ENCODE measurements around the gene SP2. TPM values are rescaled to one million over a fixed set of nuclear protein-coding genes. Genes with fewer than 3 reads are reported as not detected.

SP2 gene
- total RNA-seq, 1 experiment from 2014 or later: 25.6 TPM

- H3K9me3 ChIP-seq (ENCODE audit: control insufficient read depth, insufficient read depth, low read depth, low read length): no peaks in the 10 kb centered on the region
- ATAC-seq (no peak), DNase-seq (ENCODE audit: low read depth, low spot score) (no peak)
- no TSS peak for BruUV-seq (replicated peaks)
- CTCF ChIA-PET: interaction anchor here (0.7 to 1.3 kb wide), 2 partner anchors 19 to 25 kb away, joined by 3 read pairs; no protein-coding TSS in a partner anchor
- POLR2A ChIA-PET: no interaction called here
- TF ChIP-seq REST (IDR thresholded peaks at IDR 0.05; ENCODE audit: insufficient read depth in 1 of 2, low read depth in 2 of 2, low read length in 1 of 2) (no peak), TCF7L2 (IDR thresholded peaks at IDR 0.05; ENCODE audit: low read depth, low read length) (no peak), POLR2AphosphoS5 (IDR thresholded peaks at IDR 0.05; ENCODE audit: low read depth, low read length) (no peak), SIN3A (IDR thresholded peaks at IDR 0.05; ENCODE audit: borderline replicate concordance, insufficient read depth, low read depth, low read length) (no peak)
- TF ChIP-seq, protein P1, sequence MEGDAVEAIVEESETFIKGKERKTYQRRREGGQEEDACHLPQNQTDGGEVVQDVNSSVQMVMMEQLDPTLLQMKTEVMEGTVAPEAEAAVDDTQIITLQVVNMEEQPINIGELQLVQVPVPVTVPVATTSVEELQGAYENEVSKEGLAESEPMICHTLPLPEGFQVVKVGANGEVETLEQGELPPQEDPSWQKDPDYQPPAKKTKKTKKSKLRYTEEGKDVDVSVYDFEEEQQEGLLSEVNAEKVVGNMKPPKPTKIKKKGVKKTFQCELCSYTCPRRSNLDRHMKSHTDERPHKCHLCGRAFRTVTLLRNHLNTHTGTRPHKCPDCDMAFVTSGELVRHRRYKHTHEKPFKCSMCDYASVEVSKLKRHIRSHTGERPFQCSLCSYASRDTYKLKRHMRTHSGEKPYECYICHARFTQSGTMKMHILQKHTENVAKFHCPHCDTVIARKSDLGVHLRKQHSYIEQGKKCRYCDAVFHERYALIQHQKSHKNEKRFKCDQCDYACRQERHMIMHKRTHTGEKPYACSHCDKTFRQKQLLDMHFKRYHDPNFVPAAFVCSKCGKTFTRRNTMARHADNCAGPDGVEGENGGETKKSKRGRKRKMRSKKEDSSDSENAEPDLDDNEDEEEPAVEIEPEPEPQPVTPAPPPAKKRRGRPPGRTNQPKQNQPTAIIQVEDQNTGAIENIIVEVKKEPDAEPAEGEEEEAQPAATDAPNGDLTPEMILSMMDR (IDR thresholded peaks at IDR 0.05): no peak
- H3K27me3 ChIP-seq (ENCODE audit: control insufficient read depth, insufficient read depth, low read length): no peaks in the 10 kb centered on the region
- H3K36me3 ChIP-seq (ENCODE audit: control insufficient read depth, insufficient read depth, low read length): no peaks in the 10 kb centered on the region
- H3K4me3 ChIP-seq (ENCODE audit: low read depth in 2 of 2, low read length in 2 of 2): no peak overlapping the region
- in situ Hi-C loops (cut with HindIII; ENCODE audit: low pct_unique_long_range_greater_than_20kb, low sequenced_read_pairs): no loop called here
- H3K4me1 ChIP-seq (ENCODE audit: control insufficient read depth, insufficient read depth, low read length): peaks cover 10% of the 10 kb centered on the region
- H3K27ac ChIP-seq (ENCODE audit: low read length): no peak overlapping the region
- intact Hi-C loops (cut with micrococcal nuclease; ENCODE audit: unreplicated experiment): no loop called here
Measured at GRCh38 chr17:47864791-47865216, 31.2 kb upstream of the SP2 start.

DNA sequence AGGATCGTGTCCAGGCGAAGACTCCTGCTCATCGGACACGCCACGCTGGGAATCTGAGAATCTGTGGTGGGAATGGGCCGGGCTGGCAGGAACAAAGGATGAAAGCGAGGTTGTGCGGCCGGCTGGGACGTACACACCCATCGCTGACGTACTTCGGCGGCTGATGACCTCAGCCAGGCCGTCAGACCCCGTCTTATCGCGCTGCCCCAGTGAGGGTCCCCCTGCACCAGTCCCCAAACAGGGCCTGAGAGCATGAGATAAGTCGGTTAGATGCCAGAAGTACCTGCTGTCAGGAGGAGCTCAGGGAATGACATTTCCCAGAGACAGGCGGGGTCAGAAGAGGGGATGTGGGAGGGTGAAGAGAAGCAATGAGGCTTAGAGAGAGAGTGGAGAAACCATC is 29.1 kb upstream of the SP2 start:
- CTCF ChIA-PET: interaction anchor here (0.6 kb wide), 1 partner anchor 104 kb away, joined by 5 read pairs; the partner anchor contains the start of gene CDK5RAP3
- no peak for DNase-seq (ENCODE audit: low read depth, low spot score)
- in situ Hi-C loops (cut with HindIII; ENCODE audit: low pct_unique_long_range_greater_than_20kb, low sequenced_read_pairs): no loop called here
- no peak for TF ChIP-seq SIN3A (IDR thresholded peaks at IDR 0.05; ENCODE audit: borderline replicate concordance, insufficient read depth, low read depth, low read length)
- no peak for TF ChIP-seq TCF7L2 (IDR thresholded peaks at IDR 0.05; ENCODE audit: low read depth, low read length)
- TF ChIP-seq, protein P1 (IDR thresholded peaks at IDR 0.05): no peak
- TF ChIP-seq POLR2AphosphoS5 (IDR thresholded peaks at IDR 0.05; ENCODE audit: low read depth, low read length): no peak
- no peak for TF ChIP-seq REST (IDR thresholded peaks at IDR 0.05; ENCODE audit: insufficient read depth in 1 of 2, low read depth in 2 of 2, low read length in 1 of 2)
- intact Hi-C loops (cut with micrococcal nuclease; ENCODE audit: unreplicated experiment): no loop called here
- Histone ChIP-seq H3K9me3 (ENCODE audit: control insufficient read depth, insufficient read depth, low read depth, low read length) (no peaks in the 10 kb centered on the region), H3K4me1 (ENCODE audit: control insufficient read depth, insufficient read depth, low read length) (peaks cover 10% of the 10 kb centered on the region), H3K36me3 (ENCODE audit: control insufficient read depth, insufficient read depth, low read length) (no peaks in the 10 kb centered on the region), H3K4me3 (ENCODE audit: low read depth in 2 of 2, low read length in 2 of 2) (no peak overlapping the region), H3K27ac (ENCODE audit: low read length) (no peak overlapping the region), H3K27me3 (ENCODE audit: control insufficient read depth, insufficient read depth, low read length) (no peaks in the 10 kb centered on the region)
- no peak for ATAC-seq
- POLR2A ChIA-PET: no interaction called here
- no TSS peak for BruUV-seq (replicated peaks)
